C4-2B (cell line): ENCODE measurements around the gene DHRS11.

Experiments used
- H3K27ac ChIP-seq: fragments of 450-650 bp; 2 replicates; pipeline ENCODE4 v1.5.1; 2017
- ZFX ChIP-seq: fragments of 450-650 bp; IDR thresholded peaks from 2 replicates; pipeline ENCODE4 v1.6.1; 2017
- TF ChIP-seq, protein P1 (sequence below): fragments of 450-650 bp; conservative IDR thresholded peaks from 2 replicates; pipeline ENCODE4 v1.5.1; 2017; ENCODE audit warnings: mild to moderate bottlenecking

DHRS11 gene

DNA sequence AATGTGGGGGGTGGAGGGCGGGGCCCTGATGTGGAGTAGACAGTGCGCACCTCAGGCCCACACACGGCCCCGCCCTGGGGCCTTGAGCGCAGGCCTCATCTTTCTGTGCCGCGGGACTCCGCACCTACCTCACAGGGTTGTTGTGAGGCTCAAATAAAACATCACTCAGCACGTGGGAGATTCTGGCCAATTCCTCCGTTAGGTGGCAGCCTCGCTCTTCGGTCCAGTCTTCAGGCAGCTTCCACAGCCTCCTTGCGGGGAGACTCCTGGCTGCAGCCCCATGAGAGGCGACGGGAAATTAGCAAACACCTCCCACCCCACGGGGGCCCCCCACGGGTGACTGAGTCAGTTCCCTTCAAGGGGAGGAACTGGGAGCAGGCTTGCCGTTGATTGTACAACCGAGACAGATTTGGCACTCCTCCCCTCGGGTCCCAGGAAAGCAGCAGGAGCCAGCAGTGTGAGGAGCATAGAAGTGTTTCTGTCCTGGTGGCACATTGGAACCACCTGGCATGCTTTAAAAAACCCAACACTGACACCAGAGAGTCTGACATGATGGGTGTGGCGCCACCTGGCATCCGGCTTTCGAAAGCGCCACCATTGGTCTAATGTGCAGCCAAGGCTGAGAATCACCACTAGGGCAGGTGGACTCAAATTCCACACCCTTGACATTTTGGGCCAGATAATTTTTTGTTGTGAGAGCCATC lies 17.3 kb downstream of the DHRS11 start:
- no peak overlapping the region for H3K27ac ChIP-seq
- TF ChIP-seq ZFX: no peak
- TF ChIP-seq, protein P1, sequence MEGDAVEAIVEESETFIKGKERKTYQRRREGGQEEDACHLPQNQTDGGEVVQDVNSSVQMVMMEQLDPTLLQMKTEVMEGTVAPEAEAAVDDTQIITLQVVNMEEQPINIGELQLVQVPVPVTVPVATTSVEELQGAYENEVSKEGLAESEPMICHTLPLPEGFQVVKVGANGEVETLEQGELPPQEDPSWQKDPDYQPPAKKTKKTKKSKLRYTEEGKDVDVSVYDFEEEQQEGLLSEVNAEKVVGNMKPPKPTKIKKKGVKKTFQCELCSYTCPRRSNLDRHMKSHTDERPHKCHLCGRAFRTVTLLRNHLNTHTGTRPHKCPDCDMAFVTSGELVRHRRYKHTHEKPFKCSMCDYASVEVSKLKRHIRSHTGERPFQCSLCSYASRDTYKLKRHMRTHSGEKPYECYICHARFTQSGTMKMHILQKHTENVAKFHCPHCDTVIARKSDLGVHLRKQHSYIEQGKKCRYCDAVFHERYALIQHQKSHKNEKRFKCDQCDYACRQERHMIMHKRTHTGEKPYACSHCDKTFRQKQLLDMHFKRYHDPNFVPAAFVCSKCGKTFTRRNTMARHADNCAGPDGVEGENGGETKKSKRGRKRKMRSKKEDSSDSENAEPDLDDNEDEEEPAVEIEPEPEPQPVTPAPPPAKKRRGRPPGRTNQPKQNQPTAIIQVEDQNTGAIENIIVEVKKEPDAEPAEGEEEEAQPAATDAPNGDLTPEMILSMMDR: no peak; the same call in 1 of the 2 replicates

DNA sequence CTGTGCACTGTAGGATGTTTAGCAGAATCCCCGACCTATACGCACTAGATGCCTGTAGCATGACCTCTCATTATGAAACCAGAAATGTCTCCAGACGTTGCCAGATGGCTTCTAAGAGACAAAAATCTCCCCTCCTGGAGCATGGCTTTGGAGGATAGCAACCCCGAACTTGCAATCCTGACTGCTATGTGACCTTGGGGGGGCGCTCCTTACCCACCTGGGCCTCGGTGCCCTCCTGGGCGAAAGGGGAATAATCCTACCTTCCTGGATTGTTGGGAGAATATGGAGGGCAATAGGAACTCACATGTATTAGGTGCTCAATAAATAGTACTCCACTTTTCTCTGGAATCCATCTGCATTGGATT lies 17.8 kb downstream of the DHRS11 start:
- no peak for TF ChIP-seq ZFX
- TF ChIP-seq, protein P1: no peak
- H3K27ac ChIP-seq: no peak overlapping the region

DNA sequence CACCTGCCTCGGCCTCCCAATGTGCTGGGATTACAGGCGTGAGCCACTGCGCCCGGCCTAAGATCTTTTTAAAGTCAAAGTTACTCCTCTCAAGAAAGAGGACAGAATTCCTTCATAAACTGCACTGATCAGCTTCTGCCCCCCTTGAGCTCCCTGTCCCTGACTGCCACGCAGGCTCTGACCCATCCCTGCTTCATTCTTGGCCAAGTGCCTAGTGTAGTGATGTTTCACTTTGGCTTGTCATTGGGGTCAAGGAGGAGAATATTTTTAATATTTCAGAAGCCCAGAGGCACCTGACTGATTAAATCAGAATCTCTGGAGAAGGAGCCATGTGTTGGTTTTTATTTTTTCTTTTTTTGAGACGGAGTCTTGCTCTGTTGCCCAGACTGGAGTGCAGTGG lies 18.8 kb downstream of the DHRS11 start:
- no peak for TF ChIP-seq ZFX
- TF ChIP-seq, protein P1: no peak
- H3K27ac ChIP-seq: no peak overlapping the region

DNA sequence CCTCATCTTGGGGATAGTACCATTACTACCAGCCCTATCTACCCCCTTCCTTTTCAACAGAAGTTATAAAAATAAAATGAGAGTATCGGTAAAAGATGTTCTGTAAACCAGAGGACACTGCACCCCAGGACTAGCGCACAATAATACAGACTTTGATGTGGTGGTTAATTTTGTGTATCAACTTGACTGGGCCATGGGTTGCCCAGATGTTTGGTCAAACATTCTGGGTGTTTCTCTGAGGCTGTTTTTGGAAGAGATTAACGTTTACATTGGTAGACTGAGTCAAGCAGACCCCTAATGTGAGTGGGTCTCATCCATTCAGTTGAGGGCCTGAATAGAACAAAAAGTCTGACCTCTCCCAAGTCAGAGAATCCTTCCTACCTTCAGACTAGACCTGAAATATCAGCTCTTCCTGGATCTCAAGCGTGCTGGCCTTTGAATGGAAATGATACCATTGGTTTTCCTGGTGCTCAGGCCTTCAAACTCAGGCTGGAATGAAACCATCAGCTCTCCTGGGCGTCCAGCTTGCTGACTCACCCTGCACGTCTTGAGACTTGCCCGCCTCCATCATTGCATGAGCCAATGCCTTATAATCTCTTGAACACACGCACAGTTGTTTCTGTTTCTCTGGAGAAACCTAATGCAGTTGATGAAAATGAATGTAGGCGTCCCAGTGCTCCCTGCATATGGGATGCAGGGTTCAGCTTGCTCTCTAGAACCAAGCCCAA lies 19.8 kb downstream of the DHRS11 start:
- TF ChIP-seq ZFX: no peak
- TF ChIP-seq, protein P1: no peak
- H3K27ac ChIP-seq: no peak overlapping the region

DNA sequence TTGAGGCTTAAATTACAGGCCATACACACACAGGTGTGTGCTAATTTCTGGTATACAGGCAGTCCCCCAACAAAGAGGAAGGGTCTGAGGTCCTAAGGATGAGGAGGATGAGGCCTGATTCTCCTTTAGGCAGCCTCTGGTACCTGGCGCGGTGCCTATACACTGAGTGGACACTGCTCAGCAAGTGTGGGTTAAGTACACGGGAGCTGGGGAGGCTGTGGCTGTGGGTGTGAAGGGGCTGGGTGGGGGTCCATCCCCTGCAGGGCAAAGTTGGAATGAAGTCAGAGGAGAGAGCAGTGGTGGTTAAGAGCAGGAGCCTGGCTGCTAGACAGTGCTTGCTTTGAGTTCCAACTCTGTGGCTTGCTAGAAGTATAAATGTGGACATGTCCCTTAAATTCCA lies 20.6 kb downstream of the DHRS11 start:
- no peak for TF ChIP-seq ZFX
- TF ChIP-seq, protein P1: no peak
- no peak overlapping the region for H3K27ac ChIP-seq

DNA sequence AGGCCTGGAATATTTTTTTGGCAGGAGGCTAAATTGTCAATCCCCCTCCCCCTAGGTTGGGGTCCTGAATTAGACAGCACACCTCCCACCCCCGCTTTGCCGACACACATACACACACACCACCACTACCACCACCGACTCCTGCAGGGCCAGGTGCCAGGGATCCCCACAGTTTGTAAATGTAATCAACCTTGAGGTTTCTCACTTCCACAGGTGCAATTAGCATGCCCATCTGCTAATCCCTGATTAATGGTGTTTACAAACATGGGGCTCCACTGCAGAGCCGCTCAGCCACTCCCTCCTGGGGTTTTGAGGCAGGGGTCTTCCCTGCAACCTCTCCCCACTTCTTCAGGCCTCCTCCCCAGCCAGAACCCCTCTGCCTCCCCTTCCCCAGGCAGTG lies 21.5 kb downstream of the DHRS11 start:
- TF ChIP-seq ZFX: no peak
- TF ChIP-seq, protein P1: no peak
- no peak overlapping the region for H3K27ac ChIP-seq

DNA sequence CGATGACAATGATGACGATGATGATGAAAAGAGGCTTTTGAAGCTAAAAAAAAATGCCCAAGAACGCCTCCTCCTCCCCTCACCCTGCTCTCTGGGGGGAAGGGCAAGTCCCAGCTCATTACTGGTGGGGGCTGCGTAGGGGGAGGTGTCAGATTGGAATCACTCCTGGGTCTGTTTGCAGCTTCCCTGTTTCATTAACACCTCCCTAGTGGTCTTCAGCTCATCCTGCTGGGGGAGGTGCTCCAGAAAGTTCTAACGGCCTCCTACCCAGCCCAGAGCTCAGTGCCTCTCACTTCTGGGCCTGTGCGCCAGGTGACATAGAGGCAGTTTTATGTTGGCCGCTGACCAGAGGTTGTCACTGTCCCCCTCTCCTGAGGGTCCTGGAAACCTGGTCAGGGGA lies 22.4 kb downstream of the DHRS11 start:
- H3K27ac ChIP-seq: no peak overlapping the region
- TF ChIP-seq, protein P1: no peak
- TF ChIP-seq ZFX: no peak
